ENCODE measurements around the gene TMEM205. TPM values are rescaled to one million over a fixed set of nuclear protein-coding genes. Genes with fewer than 3 reads are reported as not detected.
A peak's percentile ranks its signal among the peaks of the same experiment; 100 is the strongest.
"Not testable (repeated sequence)": the region's sequence is repeated elsewhere in the genome, so short reads cannot be mapped to it uniquely, and the experiment has no call there.

Gene TMEM205
- total and polyA plus RNA-seq, 3 donors from 2014 or later, result 132 to 213 (median 174) TPM

GRCh38 chr19:11347546-11348039, 1.5 kb upstream of the TMEM205 start:
- TF ChIP-seq, protein P1, sequence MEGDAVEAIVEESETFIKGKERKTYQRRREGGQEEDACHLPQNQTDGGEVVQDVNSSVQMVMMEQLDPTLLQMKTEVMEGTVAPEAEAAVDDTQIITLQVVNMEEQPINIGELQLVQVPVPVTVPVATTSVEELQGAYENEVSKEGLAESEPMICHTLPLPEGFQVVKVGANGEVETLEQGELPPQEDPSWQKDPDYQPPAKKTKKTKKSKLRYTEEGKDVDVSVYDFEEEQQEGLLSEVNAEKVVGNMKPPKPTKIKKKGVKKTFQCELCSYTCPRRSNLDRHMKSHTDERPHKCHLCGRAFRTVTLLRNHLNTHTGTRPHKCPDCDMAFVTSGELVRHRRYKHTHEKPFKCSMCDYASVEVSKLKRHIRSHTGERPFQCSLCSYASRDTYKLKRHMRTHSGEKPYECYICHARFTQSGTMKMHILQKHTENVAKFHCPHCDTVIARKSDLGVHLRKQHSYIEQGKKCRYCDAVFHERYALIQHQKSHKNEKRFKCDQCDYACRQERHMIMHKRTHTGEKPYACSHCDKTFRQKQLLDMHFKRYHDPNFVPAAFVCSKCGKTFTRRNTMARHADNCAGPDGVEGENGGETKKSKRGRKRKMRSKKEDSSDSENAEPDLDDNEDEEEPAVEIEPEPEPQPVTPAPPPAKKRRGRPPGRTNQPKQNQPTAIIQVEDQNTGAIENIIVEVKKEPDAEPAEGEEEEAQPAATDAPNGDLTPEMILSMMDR (IDR thresholded peaks at IDR 0.05), result no peak
- no peak for TF ChIP-seq POLR2A (IDR thresholded peaks at IDR 0.05)
- 82% methylated on average over 7 of the region's 7 CpGs for WGBS, 2 donors

GRCh38 chr19:11345122-11345803, 805 bp downstream of the TMEM205 start:
- H3K27ac ChIP-seq, result peak overlapping the region in 1 of 2 donors; percentile 57
- TF ChIP-seq, protein P1 (IDR thresholded peaks at IDR 0.05), result no peak
- TF ChIP-seq POLR2A (IDR thresholded peaks at IDR 0.05), result no peak
- intact Hi-C loops (cut with DNase I; ENCODE audit: low total_unique reads), result no loop called here
- WGBS, 2 donors, result 40 to 41% methylated on average over 13 to 15 of the region's 15 CpGs
- H3K4me1 ChIP-seq, result peaks cover 9% of the 10 kb centered on the region
- DNase-seq, result no peak
- no peaks in the 10 kb centered on the region for H3K36me3 ChIP-seq (ENCODE audit: low read depth, missing control alignments)
- peak overlapping the region; percentile 61 to 68 for H3K4me3 ChIP-seq
- H3K27me3 ChIP-seq, result no peaks in the 10 kb centered on the region
- no peaks in the 10 kb centered on the region for H3K9me3 ChIP-seq

More at GRCh38 chr19:11347546-11348039, 1.5 kb upstream of the TMEM205 start:
- no peak overlapping the region for H3K27ac ChIP-seq
- H3K9me3 ChIP-seq, result no peaks in the 10 kb centered on the region
- peaks cover 9% of the 10 kb centered on the region for H3K4me1 ChIP-seq
- intact Hi-C loops (cut with DNase I; ENCODE audit: low total_unique reads), result no loop called here
- H3K36me3 ChIP-seq (ENCODE audit: low read depth, missing control alignments), result no peaks in the 10 kb centered on the region
- H3K4me3 ChIP-seq, result no peak overlapping the region
- DNase-seq, result no peak
- no peaks in the 10 kb centered on the region for H3K27me3 ChIP-seq

- peaks cover 23% of the 10 kb centered on the region for H3K4me1 ChIP-seq
- intact Hi-C loops (cut with DNase I; ENCODE audit: low total_unique reads), result no loop called here
- H3K9me3 ChIP-seq, result no peaks in the 10 kb centered on the region
- H3K4me3 ChIP-seq, result no peak overlapping the region
- H3K27ac ChIP-seq, result no peak overlapping the region
- H3K36me3 ChIP-seq (ENCODE audit: low read depth, missing control alignments), result no peaks in the 10 kb centered on the region
- TF ChIP-seq, protein P1 (IDR thresholded peaks at IDR 0.05), result no peak
- no peak for TF ChIP-seq POLR2A (IDR thresholded peaks at IDR 0.05)
- no peak for DNase-seq
- WGBS, 2 donors, result 93 to 98% methylated on average over 3 of the region's 3 CpGs
- H3K27me3 ChIP-seq, result no peaks in the 10 kb centered on the region
Observed at GRCh38 chr19:11342429-11342828, 3.6 kb downstream of the TMEM205 start.

- DNase-seq; H3K27ac ChIP-seq; H3K9me3 ChIP-seq; H3K27me3 ChIP-seq; intact Hi-C loops (cut with DNase I; ENCODE audit: low total_unique reads); H3K36me3 ChIP-seq (ENCODE audit: low read depth, missing control alignments): not testable (repeated sequence)
- H3K4me3 ChIP-seq, result peak overlapping the region in 1 of 2 donors; percentile 65
- WGBS, 2 donors, result 68 to 82% methylated on average over 8 of the region's 8 CpGs
- peaks cover 17% of the 10 kb centered on the region for H3K4me1 ChIP-seq
Observed at GRCh38 chr19:11340099-11340467, 6.0 kb downstream of the TMEM205 start.

- WGBS, 2 donors, result 6 to 9% methylated on average over 32 to 53 of the region's 53 CpGs
- Histone ChIP-seq H3K9me3 (no peaks in the 10 kb centered on the region), H3K4me1 (peaks cover 13% of the 10 kb centered on the region)
Observed at GRCh38 chr19:11339254-11340098, 6.6 kb downstream of the TMEM205 start, which contains the start of gene RAB3D. Gene RAB3D (minus strand): TSS chr19:11339657. CDS start chr19:11337399, 2,258 bp downstream.

More at GRCh38 chr19:11339254-11340098, 6.6 kb downstream of the TMEM205 start, which contains the start of gene RAB3D:
- Histone ChIP-seq H3K4me3 (peak within 1 kb of the TSS; percentile 61 to 65), H3K27ac (peak within 1 kb of the TSS; percentile 52 to 76), H3K27me3 (no peaks in the 10 kb centered on the region), H3K36me3 (ENCODE audit: low read depth, missing control alignments) (no peaks in the 10 kb centered on the region)
- DNase-seq, result peak; percentile 91
- intact Hi-C loops (cut with DNase I; ENCODE audit: low total_unique reads), result no loop called here
- no peak for TF ChIP-seq POLR2A (IDR thresholded peaks at IDR 0.05)
- TF ChIP-seq, protein P1 (IDR thresholded peaks at IDR 0.05), result no peak
